Left ventricle myocardium inferior (tissue), 1 donor: ENCODE measurements around the gene NPM3. TPM values are rescaled to one million over a fixed set of nuclear protein-coding genes. Genes with fewer than 3 reads are reported as not detected.

Experiments used
- DNase-seq: peaks from one replicate; pipeline ENCODE4 v3.0.0-alpha.2; 2020
- H3K27ac ChIP-seq: fragments of 200-600 bp; replicated peaks from 2 replicates; pipeline ENCODE4 v1.8.0; 2021
- H3K27me3 ChIP-seq: fragments of 200-600 bp; 2 replicates; pipeline ENCODE4 v1.8.0; 2021; ENCODE audit warnings: low read depth
- H3K36me3 ChIP-seq: fragments of 200-600 bp; 2 replicates; pipeline ENCODE4 v1.8.0; 2021
- H3K4me1 ChIP-seq: fragments of 200-600 bp; 2 replicates; pipeline ENCODE4 v1.8.0; 2021
- H3K4me3 ChIP-seq: fragments of 200-600 bp; 2 replicates; pipeline ENCODE4 v1.8.0; 2021; ENCODE audit warnings: mild to moderate bottlenecking, moderate library complexity
- H3K9me3 ChIP-seq: fragments of 200-600 bp; replicated peaks from 2 replicates; pipeline ENCODE4 v1.8.0; 2021
- intact Hi-C: fragments of 100-400 bp; cut with micrococcal nuclease; formaldehyde crosslinking; loops from one replicate; pipeline ENCODE4 v1.11.0; 2022
- total RNA-seq: library from RNA; stranded (reverse); fragmentation: NEBNext Ultra II Directional; extraction: Animal tissue kit (Norgen Biotek cat#: 25700); gene quantifications from one replicate; pipeline ENCODE4 v1.2.1, GENCODE V29; 2021
- TF ChIP-seq, protein P1 (sequence below): fragments of 200-600 bp; IDR thresholded peaks from 2 replicates; pipeline ENCODE4 v1.8.0; 2021; ENCODE audit warnings: antibody characterized with exemption, mild to moderate bottlenecking, borderline replicate concordance
- donor health status: DM: no; HTN: yes; CAD: no; lungs with severe emphysema.

Gene NPM3
- total RNA-seq, 1 donor from 2014 or later = 7.9 TPM

DNA sequence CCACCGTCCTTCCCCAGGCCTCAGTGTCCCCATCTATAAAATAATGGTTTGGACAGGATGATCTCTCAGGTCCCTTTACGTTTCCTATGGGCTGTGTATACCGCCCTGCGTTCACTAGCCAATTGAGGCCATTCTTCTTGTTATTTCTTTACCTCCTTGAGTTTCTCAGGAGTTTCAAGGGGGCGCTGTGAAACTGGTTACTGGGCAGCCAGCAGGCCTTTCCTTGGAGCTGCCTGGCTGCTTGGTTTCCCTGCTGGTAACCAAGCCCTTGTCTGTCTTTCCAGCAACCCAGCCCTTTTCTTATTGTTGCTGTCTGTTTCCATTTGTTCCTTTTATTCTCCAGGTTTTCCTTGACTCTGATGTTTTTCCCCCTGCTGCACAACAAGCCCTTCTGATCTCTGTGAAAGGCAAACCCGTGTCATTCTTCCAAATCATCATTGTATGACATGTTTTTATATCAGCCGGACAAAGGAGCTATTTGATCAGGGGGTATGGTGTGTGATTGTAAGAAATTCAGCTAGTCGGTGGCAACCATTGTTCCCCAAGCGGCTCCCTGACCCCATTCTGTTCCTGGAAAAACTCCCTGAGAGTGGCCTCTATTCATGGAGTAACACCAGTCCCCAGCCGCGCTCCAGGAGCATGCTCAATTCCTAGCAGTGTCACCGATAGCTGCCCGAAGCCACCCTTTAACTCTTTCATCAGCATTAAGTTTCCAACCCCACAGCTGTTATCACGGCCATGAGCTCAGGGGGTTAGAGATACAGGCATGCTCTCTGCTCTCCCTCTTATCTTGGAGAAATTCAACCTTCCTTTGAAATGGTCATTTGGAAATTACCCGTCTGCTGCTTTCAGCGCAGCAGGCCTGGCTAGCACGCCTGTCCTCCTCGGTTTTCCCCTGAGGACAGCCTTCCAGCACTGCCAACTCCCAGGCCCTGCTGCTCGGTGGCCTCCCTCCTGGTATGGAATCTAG lies 33.9 kb downstream of the NPM3 start:
- peaks cover 28% of the 10 kb centered on the region for H3K27me3 ChIP-seq
- H3K36me3 ChIP-seq = no peaks in the 10 kb centered on the region
- no peaks in the 10 kb centered on the region for H3K9me3 ChIP-seq
- TF ChIP-seq, protein P1, sequence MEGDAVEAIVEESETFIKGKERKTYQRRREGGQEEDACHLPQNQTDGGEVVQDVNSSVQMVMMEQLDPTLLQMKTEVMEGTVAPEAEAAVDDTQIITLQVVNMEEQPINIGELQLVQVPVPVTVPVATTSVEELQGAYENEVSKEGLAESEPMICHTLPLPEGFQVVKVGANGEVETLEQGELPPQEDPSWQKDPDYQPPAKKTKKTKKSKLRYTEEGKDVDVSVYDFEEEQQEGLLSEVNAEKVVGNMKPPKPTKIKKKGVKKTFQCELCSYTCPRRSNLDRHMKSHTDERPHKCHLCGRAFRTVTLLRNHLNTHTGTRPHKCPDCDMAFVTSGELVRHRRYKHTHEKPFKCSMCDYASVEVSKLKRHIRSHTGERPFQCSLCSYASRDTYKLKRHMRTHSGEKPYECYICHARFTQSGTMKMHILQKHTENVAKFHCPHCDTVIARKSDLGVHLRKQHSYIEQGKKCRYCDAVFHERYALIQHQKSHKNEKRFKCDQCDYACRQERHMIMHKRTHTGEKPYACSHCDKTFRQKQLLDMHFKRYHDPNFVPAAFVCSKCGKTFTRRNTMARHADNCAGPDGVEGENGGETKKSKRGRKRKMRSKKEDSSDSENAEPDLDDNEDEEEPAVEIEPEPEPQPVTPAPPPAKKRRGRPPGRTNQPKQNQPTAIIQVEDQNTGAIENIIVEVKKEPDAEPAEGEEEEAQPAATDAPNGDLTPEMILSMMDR = no peak
- H3K27ac ChIP-seq = no peak overlapping the region
- no peaks in the 10 kb centered on the region for H3K4me1 ChIP-seq
- intact Hi-C loops = no loop called here
- H3K4me3 ChIP-seq = no peak overlapping the region
- no peak for DNase-seq

GRCh38 chr10:101748496-101748895 lies 34.8 kb downstream of the NPM3 start:
- Histone ChIP-seq H3K4me3 (no peak overlapping the region), H3K4me1 (no peaks in the 10 kb centered on the region), H3K9me3 (no peaks in the 10 kb centered on the region), H3K36me3 (no peaks in the 10 kb centered on the region), H3K27ac (no peak overlapping the region), H3K27me3 (peaks cover 21% of the 10 kb centered on the region)
- no peak for DNase-seq
- TF ChIP-seq, protein P1 = no peak
- intact Hi-C loops = no loop called here

- intact Hi-C loops = no loop called here
- no peaks in the 10 kb centered on the region for H3K36me3 ChIP-seq
- TF ChIP-seq, protein P1 = no peak
- H3K4me1 ChIP-seq = no peaks in the 10 kb centered on the region
- H3K4me3 ChIP-seq = no peak overlapping the region
- no peak for DNase-seq
- H3K27me3 ChIP-seq = peaks cover 15% of the 10 kb centered on the region
- H3K9me3 ChIP-seq = no peaks in the 10 kb centered on the region
- no peak overlapping the region for H3K27ac ChIP-seq
Observed at GRCh38 chr10:101745074-101745696, 38.1 kb downstream of the NPM3 start.

DNA sequence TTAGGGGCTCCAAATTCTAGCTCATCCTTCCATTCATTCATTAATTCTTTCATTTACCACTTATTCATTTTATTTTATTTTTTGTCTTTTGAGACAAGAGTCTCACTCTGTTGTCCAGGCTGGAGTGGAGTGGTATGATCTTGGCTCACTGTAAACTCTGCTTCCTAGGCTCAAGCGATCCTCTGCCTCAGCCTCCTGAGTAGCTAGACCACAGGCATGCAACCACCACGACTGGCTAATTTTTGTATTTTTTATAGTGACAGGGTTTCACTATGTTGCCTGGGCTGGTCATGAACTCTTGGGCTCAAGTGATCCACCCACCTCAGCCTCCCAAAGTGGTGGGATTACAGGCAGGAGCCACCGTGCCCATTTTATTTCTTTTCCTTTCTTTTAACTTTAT lies 39.0 kb downstream of the NPM3 start:
- H3K36me3 ChIP-seq = no peaks in the 10 kb centered on the region
- TF ChIP-seq, protein P1 = no peak
- no peaks in the 10 kb centered on the region for H3K4me1 ChIP-seq
- no peak overlapping the region for H3K4me3 ChIP-seq
- no peaks in the 10 kb centered on the region for H3K9me3 ChIP-seq
- H3K27ac ChIP-seq = no peak overlapping the region
- H3K27me3 ChIP-seq = peaks cover 24% of the 10 kb centered on the region
- DNase-seq = no peak
- intact Hi-C loops = no loop called here

DNA sequence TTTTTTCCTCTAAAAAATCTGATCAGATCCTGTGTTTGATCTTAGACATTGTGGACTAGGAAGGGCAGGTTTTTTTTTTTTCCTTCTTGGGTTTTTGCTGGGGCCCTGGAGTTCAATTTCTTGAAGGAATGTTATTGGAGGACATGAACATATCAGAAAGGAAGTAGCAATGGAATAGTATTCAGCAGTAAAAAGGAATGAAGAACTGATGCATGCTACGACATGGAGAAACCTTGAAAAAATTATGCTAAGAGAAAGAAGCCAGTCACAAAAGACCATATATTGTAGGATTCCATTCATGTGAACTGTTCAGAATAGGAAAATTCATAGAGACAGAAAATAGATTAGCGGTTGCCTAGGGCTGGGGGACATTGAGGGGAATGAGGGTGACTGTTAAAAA lies 41.3 kb downstream of the NPM3 start:
- Histone ChIP-seq H3K27me3 (peaks cover 48% of the 10 kb centered on the region), H3K4me1 (no peaks in the 10 kb centered on the region), H3K27ac (no peak overlapping the region), H3K9me3 (no peaks in the 10 kb centered on the region), H3K36me3 (no peaks in the 10 kb centered on the region), H3K4me3 (no peak overlapping the region)
- no peak for DNase-seq
- TF ChIP-seq, protein P1 = no peak
- intact Hi-C loops = no loop called here
